GM12878 (cell line): ENCODE measurements around the gene C10orf90. TPM values are rescaled to one million over a fixed set of nuclear protein-coding genes. Genes with fewer than 3 reads are reported as not detected.

ENCODE experiments used
- ATAC-seq: fragments of 200-7000 bp; cut with Tn5 transposase; 3 replicates; pipeline ENCODE4 v1.9.1; 2020; ENCODE audit warnings: mild to moderate bottlenecking, moderate library complexity
- BruUV-seq: library from RNA; stranded (reverse); fragments of 400-500 nt; replicated peaks from 2 replicates; lab custom pipeline; 2021; lab: Mats Ljungman, UMichigan
- CTCF ChIA-PET: fragments of 300-600 bp; sonication (Branson Sonifier 250); formaldehyde crosslinking; extraction: SDS; loops from one replicate; lab custom pipeline; 2021; ENCODE audit warnings: inconsistent platforms; lab: Yijun Ruan, JAX
- POLR2A ChIA-PET: fragments of 350-600 bp; formaldehyde crosslinking; extraction: SDS; loops from one replicate; lab custom pipeline; 2021; ENCODE audit warnings: inconsistent platforms; lab: Charles Lee
- RAD21 ChIA-PET: fragments of 300-600 bp; sonication (Branson Sonifier 250); formaldehyde crosslinking; loops from one replicate; lab custom pipeline; 2023; ENCODE audit warnings: antibody characterized with exemption; ENCODE audit not compliant: unreplicated experiment; lab: Charles Lee
- SMC1A ChIA-PET: fragments of 300-600 bp; sonication (Branson Sonifier 250); formaldehyde crosslinking; loops from one replicate; lab custom pipeline; 2023; ENCODE audit not compliant: unreplicated experiment, uncharacterized antibody; lab: Charles Lee
- DNase-seq: peaks from one replicate; pipeline ENCODE4 v3.0.0-alpha.2; 2011; ENCODE audit warnings: low read depth, low spot score
- FAIRE-seq: peaks from 3 replicates; lab custom pipeline; 2011; peaks lifted over from hg19 to GRCh38; lab: Jason Lieb, UNC
- H2AFZ ChIP-seq: 2 replicates; pipeline ENCODE4 v1.6.0; 2011; ENCODE audit warnings: low read depth, low read length, control low read depth; ENCODE audit not compliant: control insufficient read depth
- H3K27ac ChIP-seq: 2 replicates; pipeline ENCODE4 v1.5.1; 2011; ENCODE audit warnings: control low read depth; ENCODE audit not compliant: control insufficient read depth, insufficient read depth
- H3K27me3 ChIP-seq, 2 experiments: replicated peaks in 1 of 2; 2 replicates each; pipeline versions ENCODE4 v1.6.0 to v1.6.1; 2011; ENCODE audit warnings: low read length in 1 of 2; ENCODE audit not compliant: control insufficient read depth in 2 of 2, insufficient read depth in 2 of 2
- H3K36me3 ChIP-seq, 2 experiments: 2 replicates each; pipeline ENCODE4 v1.5.1; 2011; ENCODE audit warnings: low read length in 1 of 2; ENCODE audit not compliant: control insufficient read depth in 2 of 2, insufficient read depth in 2 of 2
- H3K4me1 ChIP-seq: 2 replicates; pipeline ENCODE4 v1.6.1; 2011; ENCODE audit warnings: mild to moderate bottlenecking, low read length, moderate library complexity, mixed read lengths; ENCODE audit not compliant: control insufficient read depth, insufficient read depth
- H3K4me2 ChIP-seq: 2 replicates; pipeline ENCODE4 v1.6.0; 2011; ENCODE audit warnings: control low read depth; ENCODE audit not compliant: control insufficient read depth, insufficient read depth
- H3K4me3 ChIP-seq: fragments of 200-600 bp; sonication (generic); 2 replicates; pipeline ENCODE4 v1.5.1; 2016
- H3K79me2 ChIP-seq: 2 replicates; pipeline ENCODE4 v1.6.0; 2011; ENCODE audit warnings: low read length; ENCODE audit not compliant: control insufficient read depth, insufficient read depth
- H3K9ac ChIP-seq: 2 replicates; pipeline ENCODE4 v1.8.0; 2011; ENCODE audit warnings: low read length, control low read depth, mixed read lengths; ENCODE audit not compliant: control insufficient read depth, insufficient read depth
- H3K9me3 ChIP-seq: replicated peaks from 3 replicates; pipeline ENCODE4 v1.5.1; 2011; ENCODE audit warnings: mild to moderate bottlenecking, low read length; ENCODE audit not compliant: control insufficient read depth, insufficient read depth
- H4K20me1 ChIP-seq: 2 replicates; pipeline ENCODE4 v1.6.0; 2011; ENCODE audit not compliant: control insufficient read depth, insufficient read depth
- ATF3 ChIP-seq: IDR thresholded peaks from 2 replicates; pipeline ENCODE4 v1.6.1; 2011; ENCODE audit warnings: low read depth, mild to moderate bottlenecking, low read length, moderate library complexity, borderline replicate concordance; ENCODE audit errors: extremely low read depth
- CHD1 ChIP-seq: IDR thresholded peaks from 2 replicates; pipeline ENCODE4 v1.6.1; 2012; ENCODE audit warnings: low read depth, low read length, improper control_type of control experiment
- MEF2B ChIP-seq: fragments of 450-650 bp; IDR thresholded peaks from 2 replicates; pipeline ENCODE4 v1.6.1; 2018; ENCODE audit warnings: mild to moderate bottlenecking, moderate library complexity; ENCODE audit not compliant: partially characterized antibody, poor library complexity, severe bottlenecking
- NRF1 ChIP-seq: conservative IDR thresholded peaks from 2 replicates; pipeline ENCODE4 v1.6.1; 2011; ENCODE audit warnings: mild to moderate bottlenecking, low read depth, low read length, improper control_type of control experiment
- PKNOX1 ChIP-seq: fragments of 450-650 bp; IDR thresholded peaks from 2 replicates; pipeline ENCODE4 v1.6.1; 2016; ENCODE audit warnings: mild to moderate bottlenecking
- TAF1 ChIP-seq: IDR thresholded peaks from 2 replicates; pipeline ENCODE4 v1.6.1; 2011; ENCODE audit warnings: mild to moderate bottlenecking, low read depth, low read length, borderline replicate concordance
- TBL1XR1 ChIP-seq: IDR thresholded peaks from 2 replicates; pipeline ENCODE4 v1.6.1; 2012; ENCODE audit warnings: low read depth, low read length, improper control_type of control experiment
- WGBS: methylation state at CpG from one replicate; pipeline ENCODE4 v1.1.6; 2016; ENCODE audit warnings: low lambda C conversion rate; ENCODE audit not compliant: insufficient replicate concordance, insufficient coverage; ENCODE audit errors: missing lambda C conversion rate; 5-methylcytosine and 5-hydroxymethylcytosine counted together
- in situ Hi-C: fragments of 300-500 bp; cut with MboI; formaldehyde crosslinking; loops from 9 replicates; pipeline ENCODE4 v1.14.3; 2018; ENCODE audit warnings: mixed read lengths
- intact Hi-C: fragments of 100-400 bp; cut with micrococcal nuclease; formaldehyde crosslinking; loops from one replicate; pipeline ENCODE4 v1.14.2; 2022; ENCODE audit not compliant: unreplicated experiment
- polyA plus RNA-seq, 11 experiments: library from polyadenylated mRNA; depleted of rRNA in 4 of 11; unstranded in 6 of 11; stranded (reverse) in 5 of 11; fragments of >200 nt; fragmentation: Nextera tagmentation in 4 of 11; fragmentation: Illumina TruSeq in 1 of 11; extraction: Ambion mirVana in 4 of 11; extraction: Trizol in 1 of 11; gene quantifications; 1 replicate in 1 of 11; 2 replicates in 10 of 11; pipeline versions ENCODE4 v1.2.1 to v1.2.3, GENCODE V29; 2011 to 2016; ENCODE audit warnings: inconsistent platforms in 2 of 11, missing spikeins in 2 of 11, low read depth in 1 of 11
- total RNA-seq, 4 experiments: library from RNA; depleted of rRNA in 3 of 4; stranded (reverse); fragments of >200 nt in 3 of 4; fragmentation: Illumina TruSeq in 1 of 4; extraction: Trizol in 1 of 4; gene quantifications; 2 replicates each; pipeline versions ENCODE4 v1.2.1 to v1.2.3, GENCODE V29; 2013 to 2021
- TF ChIP-seq, protein P1 (sequence below): fragments of 450-650 bp; IDR thresholded peaks from 2 replicates; pipeline ENCODE4 v1.6.1; 2017; ENCODE audit warnings: antibody characterized with exemption, mild to moderate bottlenecking, moderate library complexity

Gene C10orf90
- total and polyA plus RNA-seq, 10 of the 15 experiments (the other 5 are each of a cell fraction or from before 2014, with no cell fraction given), result 0.04 TPM; not detected in 9

GRCh38 chr10:126499744-126500143 is 170.7 kb downstream of the C10orf90 start:
- H3K27me3 ChIP-seq, result no peaks in the 10 kb centered on the region
- H3K4me2 ChIP-seq, result no peak overlapping the region
- RAD21 ChIA-PET, result no interaction called here
- no peak overlapping the region for H3K27ac ChIP-seq
- DNase-seq, result no peak
- H3K9ac ChIP-seq, result no peak overlapping the region
- 83% methylated on average over 6 of the region's 6 CpGs for WGBS
- intact Hi-C loops, result no loop called here
- no TSS peak for BruUV-seq
- ATAC-seq, result no peak
- no peaks in the 10 kb centered on the region for H4K20me1 ChIP-seq
- no peak overlapping the region for H2AFZ ChIP-seq
- H3K79me2 ChIP-seq, result no peaks in the 10 kb centered on the region
- H3K4me1 ChIP-seq, result no peaks in the 10 kb centered on the region
- SMC1A ChIA-PET, result no interaction called here
- POLR2A ChIA-PET, result no interaction called here
- TF ChIP-seq NRF1, result no peak
- TF ChIP-seq CHD1, result no peak
- TF ChIP-seq, protein P1, sequence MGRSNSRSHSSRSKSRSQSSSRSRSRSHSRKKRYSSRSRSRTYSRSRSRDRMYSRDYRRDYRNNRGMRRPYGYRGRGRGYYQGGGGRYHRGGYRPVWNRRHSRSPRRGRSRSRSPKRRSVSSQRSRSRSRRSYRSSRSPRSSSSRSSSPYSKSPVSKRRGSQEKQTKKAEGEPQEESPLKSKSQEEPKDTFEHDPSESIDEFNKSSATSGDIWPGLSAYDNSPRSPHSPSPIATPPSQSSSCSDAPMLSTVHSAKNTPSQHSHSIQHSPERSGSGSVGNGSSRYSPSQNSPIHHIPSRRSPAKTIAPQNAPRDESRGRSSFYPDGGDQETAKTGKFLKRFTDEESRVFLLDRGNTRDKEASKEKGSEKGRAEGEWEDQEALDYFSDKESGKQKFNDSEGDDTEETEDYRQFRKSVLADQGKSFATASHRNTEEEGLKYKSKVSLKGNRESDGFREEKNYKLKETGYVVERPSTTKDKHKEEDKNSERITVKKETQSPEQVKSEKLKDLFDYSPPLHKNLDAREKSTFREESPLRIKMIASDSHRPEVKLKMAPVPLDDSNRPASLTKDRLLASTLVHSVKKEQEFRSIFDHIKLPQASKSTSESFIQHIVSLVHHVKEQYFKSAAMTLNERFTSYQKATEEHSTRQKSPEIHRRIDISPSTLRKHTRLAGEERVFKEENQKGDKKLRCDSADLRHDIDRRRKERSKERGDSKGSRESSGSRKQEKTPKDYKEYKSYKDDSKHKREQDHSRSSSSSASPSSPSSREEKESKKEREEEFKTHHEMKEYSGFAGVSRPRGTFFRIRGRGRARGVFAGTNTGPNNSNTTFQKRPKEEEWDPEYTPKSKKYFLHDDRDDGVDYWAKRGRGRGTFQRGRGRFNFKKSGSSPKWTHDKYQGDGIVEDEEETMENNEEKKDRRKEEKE, result no peak
- TF ChIP-seq TAF1, result no peak
- TF ChIP-seq MEF2B, result no peak
- no peak for TF ChIP-seq ATF3
- TF ChIP-seq PKNOX1, result no peak
- no peak for TF ChIP-seq TBL1XR1
- no peak for FAIRE-seq
- in situ Hi-C loops, result no loop called here
- H3K36me3 ChIP-seq, result no peaks in the 10 kb centered on the region
- CTCF ChIA-PET, result no interaction called here
- H3K9me3 ChIP-seq, result no peaks in the 10 kb centered on the region
- no peak overlapping the region for H3K4me3 ChIP-seq
